Measurements from ENCODE around the gene FOXN4. TPM values are rescaled to one million over a fixed set of nuclear protein-coding genes. Genes with fewer than 3 reads are reported as not detected.

FOXN4 gene
- total RNA-seq, 1 experiment from 2014 or later: 0.52 TPM

DNA sequence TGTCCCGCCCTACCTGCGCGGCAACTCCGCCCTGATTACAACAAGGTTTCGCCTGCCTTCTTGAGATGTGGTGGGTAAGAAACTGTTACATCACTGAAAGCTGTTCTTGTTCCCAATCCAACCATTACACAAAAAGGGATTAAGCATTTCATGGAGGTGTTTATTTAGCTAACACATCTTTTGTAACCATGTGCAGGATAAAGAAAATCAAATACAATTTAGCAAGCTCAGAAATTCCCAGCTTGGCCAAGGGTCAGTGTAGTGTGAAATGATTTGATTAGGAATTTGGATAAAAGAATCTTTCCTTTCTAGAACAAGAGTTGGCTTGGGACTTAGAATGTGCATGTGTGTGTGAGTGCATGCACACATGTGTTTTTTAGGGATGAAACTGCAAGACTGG lies 6.3 kb downstream of the FOXN4 start:
- ChIA-PET RAD21 (ENCODE audit: low non-redundant PET in 1 of 2, low total read pairs in 2 of 2, uncharacterized antibody in 2 of 2, unreplicated experiment in 2 of 2) (no interaction called here), POLR2A (no interaction called here), CTCF (no interaction called here)
- no peak for DNase-seq (ENCODE audit: low read depth, low spot score)
- no peak overlapping the region for H3K27ac ChIP-seq (ENCODE audit: low read depth, low read length)
- TF ChIP-seq SRF (IDR thresholded peaks at IDR 0.05; ENCODE audit: low read depth): no peak
- TF ChIP-seq, protein P1, sequence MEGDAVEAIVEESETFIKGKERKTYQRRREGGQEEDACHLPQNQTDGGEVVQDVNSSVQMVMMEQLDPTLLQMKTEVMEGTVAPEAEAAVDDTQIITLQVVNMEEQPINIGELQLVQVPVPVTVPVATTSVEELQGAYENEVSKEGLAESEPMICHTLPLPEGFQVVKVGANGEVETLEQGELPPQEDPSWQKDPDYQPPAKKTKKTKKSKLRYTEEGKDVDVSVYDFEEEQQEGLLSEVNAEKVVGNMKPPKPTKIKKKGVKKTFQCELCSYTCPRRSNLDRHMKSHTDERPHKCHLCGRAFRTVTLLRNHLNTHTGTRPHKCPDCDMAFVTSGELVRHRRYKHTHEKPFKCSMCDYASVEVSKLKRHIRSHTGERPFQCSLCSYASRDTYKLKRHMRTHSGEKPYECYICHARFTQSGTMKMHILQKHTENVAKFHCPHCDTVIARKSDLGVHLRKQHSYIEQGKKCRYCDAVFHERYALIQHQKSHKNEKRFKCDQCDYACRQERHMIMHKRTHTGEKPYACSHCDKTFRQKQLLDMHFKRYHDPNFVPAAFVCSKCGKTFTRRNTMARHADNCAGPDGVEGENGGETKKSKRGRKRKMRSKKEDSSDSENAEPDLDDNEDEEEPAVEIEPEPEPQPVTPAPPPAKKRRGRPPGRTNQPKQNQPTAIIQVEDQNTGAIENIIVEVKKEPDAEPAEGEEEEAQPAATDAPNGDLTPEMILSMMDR (IDR thresholded peaks at IDR 0.05 in 2 of 3, conservative IDR thresholded peaks at IDR 0.05 in 1 of 3; ENCODE audit: borderline replicate concordance in 1 of 3, insufficient read depth in 1 of 3, low read depth in 2 of 3, low read length in 2 of 3): peak in 1 of 3 experiments; percentile 6; a peak in 1 of 6 replicates
- BruUV-seq (replicated peaks): no TSS peak
- H3K27me3 ChIP-seq (ENCODE audit: insufficient read depth, low read length): no peaks in the 10 kb centered on the region; the same call in 1 of the 2 replicates
- intact Hi-C loops (cut with micrococcal nuclease): no loop called here
- H3K36me3 ChIP-seq (ENCODE audit: control insufficient read depth in 1 of 2, insufficient read depth in 2 of 2, low read length in 2 of 2): no peaks in the 10 kb centered on the region
- H4K20me1 ChIP-seq (ENCODE audit: insufficient read depth): no peaks in the 10 kb centered on the region
- H3K9ac ChIP-seq (ENCODE audit: low read length): no peak overlapping the region
- peak overlapping the region; percentile 41 for H2AFZ ChIP-seq (ENCODE audit: low read depth, low read length, poor library complexity, severe bottlenecking)
- no peaks in the 10 kb centered on the region for H3K79me2 ChIP-seq (ENCODE audit: insufficient read depth, low read length)
- peak; percentile 43 for ATAC-seq
- H3K4me1 ChIP-seq (ENCODE audit: control insufficient read depth in 1 of 2, insufficient read depth in 2 of 2, low read length in 2 of 2): no peaks in the 10 kb centered on the region; a peak in 1 of 4 replicates
- no peak overlapping the region for H3K4me3 ChIP-seq (replicated peaks in 1 of 2; ENCODE audit: low read depth in 1 of 2, low read length in 2 of 2)
- H3K9me2 ChIP-seq (ENCODE audit: insufficient read depth): no peaks in the 10 kb centered on the region
- H3K9me3 ChIP-seq (ENCODE audit: control insufficient read depth in 1 of 2, insufficient read depth in 1 of 2, low read depth in 1 of 2, low read length in 2 of 2): no peaks in the 10 kb centered on the region
- H3K4me2 ChIP-seq (ENCODE audit: low read length): no peak overlapping the region

DNA sequence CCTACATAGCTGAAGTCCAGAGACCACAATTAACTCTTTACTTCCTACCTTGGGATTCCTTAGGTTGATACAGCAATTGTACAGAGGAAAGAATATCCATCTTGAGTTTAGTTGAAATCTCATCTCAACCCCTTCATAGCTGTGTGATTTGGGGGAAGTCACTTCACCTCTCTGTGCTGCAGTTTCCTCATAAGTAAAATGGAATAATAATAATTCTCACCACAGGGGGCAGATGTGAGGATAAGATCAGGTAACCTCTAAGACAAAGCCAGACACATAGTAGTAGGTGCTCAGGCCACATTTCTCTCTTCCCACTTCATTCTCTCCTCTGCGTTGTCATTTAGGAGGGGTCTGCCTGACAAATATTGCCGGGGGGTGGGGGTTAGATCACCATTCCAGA lies 6.7 kb downstream of the FOXN4 start:
- no peak for DNase-seq (ENCODE audit: low read depth, low spot score)
- Histone ChIP-seq H3K4me3 (replicated peaks in 1 of 2; ENCODE audit: low read depth in 1 of 2, low read length in 2 of 2) (no peak overlapping the region), H3K79me2 (ENCODE audit: insufficient read depth, low read length) (no peaks in the 10 kb centered on the region), H4K20me1 (ENCODE audit: insufficient read depth) (no peaks in the 10 kb centered on the region), H3K9me3 (ENCODE audit: control insufficient read depth in 1 of 2, insufficient read depth in 1 of 2, low read depth in 1 of 2, low read length in 2 of 2) (no peaks in the 10 kb centered on the region), H3K4me1 (ENCODE audit: control insufficient read depth in 1 of 2, insufficient read depth in 2 of 2, low read length in 2 of 2) (no peaks in the 10 kb centered on the region; a peak in 1 of 4 replicates), H3K4me2 (ENCODE audit: low read length) (no peak overlapping the region), H2AFZ (ENCODE audit: low read depth, low read length, poor library complexity, severe bottlenecking) (peak overlapping the region; percentile 41), H3K36me3 (ENCODE audit: control insufficient read depth in 1 of 2, insufficient read depth in 2 of 2, low read length in 2 of 2) (no peaks in the 10 kb centered on the region), H3K27me3 (ENCODE audit: insufficient read depth, low read length) (no peaks in the 10 kb centered on the region), H3K9ac (ENCODE audit: low read length) (no peak overlapping the region), H3K27ac (ENCODE audit: low read depth, low read length) (no peak overlapping the region), H3K9me2 (ENCODE audit: insufficient read depth) (no peaks in the 10 kb centered on the region)
- CTCF ChIA-PET: no interaction called here
- intact Hi-C loops (cut with micrococcal nuclease): no loop called here
- TF ChIP-seq ZNF274 (IDR thresholded peaks at IDR 0.05; ENCODE audit: low read depth, low read length): no peak
- TF ChIP-seq, protein P1 (IDR thresholded peaks at IDR 0.05 in 2 of 3, conservative IDR thresholded peaks at IDR 0.05 in 1 of 3; ENCODE audit: borderline replicate concordance in 1 of 3, insufficient read depth in 1 of 3, low read depth in 2 of 3, low read length in 2 of 3): peak in 2 of 3 experiments; percentile 36 to 54; a peak in 3 of 6 replicates
- BruUV-seq (replicated peaks): no TSS peak
- RAD21 ChIA-PET (ENCODE audit: low non-redundant PET in 1 of 2, low total read pairs in 2 of 2, uncharacterized antibody in 2 of 2, unreplicated experiment in 2 of 2): no interaction called here
- ATAC-seq: peak; percentile 87
- POLR2A ChIA-PET: no interaction called here

Measured in HCT116 (cell line).